Gastrocnemius medialis (tissue), 4 donors: ENCODE data around the gene DIAPH3.
"Not testable (repeated sequence)": the region's sequence is repeated elsewhere in the genome, so short reads cannot be mapped to it uniquely, and the experiment has no call there.

Experiments used
- POLR2A ChIP-seq, 2 donors: fragments of 450-650 bp; IDR thresholded peaks; one replicate each; pipeline ENCODE4 v1.6.1; 2017; ENCODE audit warnings: antibody characterized with exemption in 2 of 2, mild to moderate bottlenecking in 2 of 2, moderate library complexity in 2 of 2
- TF ChIP-seq, protein P1 (sequence below), 5 experiments: fragments of 450-650 bp in 3 of 5; fragments of 200-600 bp in 2 of 5; sonication (generic) in 2 of 5; IDR thresholded peaks in 4 of 5; conservative IDR thresholded peaks in 1 of 5; 1 replicate in 4 of 5; 2 replicates in 1 of 5; pipeline ENCODE4 v1.5.1; 2016 to 2019; ENCODE audit warnings: antibody characterized with exemption in 5 of 5, mild to moderate bottlenecking in 3 of 5, moderate library complexity in 3 of 5

- TF ChIP-seq, protein P1, sequence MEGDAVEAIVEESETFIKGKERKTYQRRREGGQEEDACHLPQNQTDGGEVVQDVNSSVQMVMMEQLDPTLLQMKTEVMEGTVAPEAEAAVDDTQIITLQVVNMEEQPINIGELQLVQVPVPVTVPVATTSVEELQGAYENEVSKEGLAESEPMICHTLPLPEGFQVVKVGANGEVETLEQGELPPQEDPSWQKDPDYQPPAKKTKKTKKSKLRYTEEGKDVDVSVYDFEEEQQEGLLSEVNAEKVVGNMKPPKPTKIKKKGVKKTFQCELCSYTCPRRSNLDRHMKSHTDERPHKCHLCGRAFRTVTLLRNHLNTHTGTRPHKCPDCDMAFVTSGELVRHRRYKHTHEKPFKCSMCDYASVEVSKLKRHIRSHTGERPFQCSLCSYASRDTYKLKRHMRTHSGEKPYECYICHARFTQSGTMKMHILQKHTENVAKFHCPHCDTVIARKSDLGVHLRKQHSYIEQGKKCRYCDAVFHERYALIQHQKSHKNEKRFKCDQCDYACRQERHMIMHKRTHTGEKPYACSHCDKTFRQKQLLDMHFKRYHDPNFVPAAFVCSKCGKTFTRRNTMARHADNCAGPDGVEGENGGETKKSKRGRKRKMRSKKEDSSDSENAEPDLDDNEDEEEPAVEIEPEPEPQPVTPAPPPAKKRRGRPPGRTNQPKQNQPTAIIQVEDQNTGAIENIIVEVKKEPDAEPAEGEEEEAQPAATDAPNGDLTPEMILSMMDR (IDR thresholded peaks at IDR 0.05 in 4 of 5, conservative IDR thresholded peaks at IDR 0.05 in 1 of 5): not testable (repeated sequence)
- not testable (repeated sequence) for TF ChIP-seq POLR2A (IDR thresholded peaks at IDR 0.05)
Observed at GRCh38 chr13:60205499-60205898, 41.8 kb upstream of the DIAPH3 start.
